Liver (tissue), 9 donors: ENCODE measurements around the gene VSNL1. TPM values are rescaled to one million over a fixed set of nuclear protein-coding genes. Genes with fewer than 3 reads are reported as not detected.

Experiments used
- DNase-seq: peaks from one replicate; pipeline ENCODE4 v3.0.0-alpha.2; 2017; ENCODE audit warnings: low spot score
- H3K27ac ChIP-seq, 2 donors: one replicate each; pipeline ENCODE4 v1.7.0; 2013; ENCODE audit warnings: inconsistent platforms in 2 of 2, low read length in 2 of 2, control low read depth in 1 of 2, low read depth in 1 of 2, mild to moderate bottlenecking in 1 of 2
- H3K27me3 ChIP-seq, 4 donors: one replicate each; pipeline versions ENCODE4 v1.6.1 to v1.7.0; 2013; ENCODE audit warnings: low read length in 3 of 4, inconsistent platforms in 1 of 4, mild to moderate bottlenecking in 1 of 4, moderate library complexity in 1 of 4; ENCODE audit not compliant: control insufficient read depth in 4 of 4, insufficient read depth in 4 of 4
- H3K36me3 ChIP-seq, 4 donors: one replicate each; pipeline versions ENCODE4 v1.6.1 to v1.7.0; 2013; ENCODE audit warnings: low read length in 3 of 4, mild to moderate bottlenecking in 3 of 4, low read depth in 1 of 4, moderate library complexity in 1 of 4; ENCODE audit not compliant: control insufficient read depth in 4 of 4, insufficient read depth in 3 of 4
- H3K4me1 ChIP-seq, 4 donors: one replicate each; pipeline versions ENCODE4 v1.6.1 to v1.7.0; 2013; ENCODE audit warnings: low read length in 3 of 4, mild to moderate bottlenecking in 3 of 4, moderate library complexity in 1 of 4; ENCODE audit not compliant: control insufficient read depth in 4 of 4, insufficient read depth in 4 of 4
- H3K4me3 ChIP-seq, 3 donors: one replicate each; pipeline versions ENCODE4 v1.6.1 to v1.7.0; 2013; ENCODE audit warnings: low read length in 3 of 3, control low read depth in 1 of 3, low read depth in 1 of 3, mild to moderate bottlenecking in 1 of 3
- H3K9ac ChIP-seq, 2 donors: one replicate each; pipeline ENCODE4 v1.7.0; 2013; ENCODE audit warnings: low read length in 2 of 2, mild to moderate bottlenecking in 2 of 2, moderate library complexity in 2 of 2, control low read depth in 1 of 2, low read depth in 1 of 2
- H3K9me3 ChIP-seq, 4 donors: one replicate each; pipeline versions ENCODE4 v1.6.1 to v1.7.0; 2013; ENCODE audit warnings: low read length in 3 of 4; ENCODE audit not compliant: control insufficient read depth in 4 of 4
- ATF3 ChIP-seq: IDR thresholded peaks from 2 replicates; pipeline ENCODE4 v1.6.1; 2016; ENCODE audit warnings: antibody characterized with exemption
- CTCF ChIP-seq: fragments of 150-350 bp; IDR thresholded peaks from 2 replicates; pipeline ENCODE4 v1.5.1; 2017; ENCODE audit warnings: improper control_type of control experiment, low read depth, low read length; ENCODE audit not compliant: missing input control
- EGR1 ChIP-seq, 2 donors: IDR thresholded peaks; 2 replicates each; pipeline ENCODE4 v1.6.1; 2016 to 2018; ENCODE audit warnings: antibody characterized with exemption in 2 of 2, low read depth in 2 of 2
- FOXA1 ChIP-seq: IDR thresholded peaks from 2 replicates; pipeline ENCODE4 v1.6.1; 2016; ENCODE audit warnings: antibody characterized with exemption
- FOXA2 ChIP-seq: IDR thresholded peaks from 2 replicates; pipeline ENCODE4 v1.6.1; 2016; ENCODE audit warnings: antibody characterized with exemption
- GABPA ChIP-seq, 2 donors: IDR thresholded peaks in 1 of 2; conservative IDR thresholded peaks in 1 of 2; 2 replicates each; pipeline ENCODE4 v1.6.1; 2016; ENCODE audit warnings: antibody characterized with exemption in 2 of 2, mild to moderate bottlenecking in 1 of 2, moderate library complexity in 1 of 2
- HNF4A ChIP-seq, 2 donors: conservative IDR thresholded peaks; 2 replicates each; pipeline ENCODE4 v1.6.1; 2016; ENCODE audit warnings: antibody characterized with exemption in 2 of 2, mild to moderate bottlenecking in 2 of 2
- HNF4G ChIP-seq: IDR thresholded peaks from 2 replicates; pipeline ENCODE4 v1.6.1; 2016; ENCODE audit warnings: antibody characterized with exemption
- JUND ChIP-seq, 2 donors: IDR thresholded peaks; 2 replicates each; pipeline ENCODE4 v1.6.1; 2016; ENCODE audit warnings: antibody characterized with exemption in 2 of 2
- MAX ChIP-seq: IDR thresholded peaks from 2 replicates; pipeline ENCODE4 v1.6.1; 2016; ENCODE audit warnings: antibody characterized with exemption
- RAD21 ChIP-seq, 2 donors: IDR thresholded peaks; 2 replicates each; pipeline ENCODE4 v1.6.1; 2016; ENCODE audit warnings: antibody characterized with exemption in 2 of 2, mild to moderate bottlenecking in 2 of 2
- REST ChIP-seq: IDR thresholded peaks from 2 replicates; pipeline ENCODE4 v1.6.1; 2016; ENCODE audit warnings: antibody characterized with exemption, mild to moderate bottlenecking
- SP1 ChIP-seq: IDR thresholded peaks from 2 replicates; pipeline ENCODE4 v1.6.1; 2018; ENCODE audit warnings: antibody characterized with exemption, mild to moderate bottlenecking
- TAF1 ChIP-seq: conservative IDR thresholded peaks from 2 replicates; pipeline ENCODE4 v1.6.1; 2016; ENCODE audit warnings: antibody characterized with exemption, mild to moderate bottlenecking
- ZBTB33 ChIP-seq: IDR thresholded peaks from 2 replicates; pipeline ENCODE4 v1.6.1; 2016; ENCODE audit warnings: antibody characterized with exemption
- WGBS: extraction: QIAGEN DNeasy Blood & Tissue Kit; methylation state at CpG from one replicate; pipeline ENCODE4 v1.1.7; 2013; 5-methylcytosine and 5-hydroxymethylcytosine counted together
- polyA plus RNA-seq, 2 donors: library from polyadenylated mRNA; stranded (reverse) in 1 of 2; unstranded in 1 of 2; fragments of 200-250 nt in 1 of 2; fragments of >200 nt in 1 of 2; fragmentation: Nextera tagmentation in 1 of 2; extraction: Ambion mirVana in 1 of 2; gene quantifications; one replicate each; pipeline versions ENCODE4 v1.2.1 to v1.2.3, GENCODE V29; 2013 to 2015
- total RNA-seq, 2 donors: library from RNA; depleted of rRNA; stranded (reverse); fragments of >200 nt; gene quantifications; one replicate each; pipeline ENCODE4 v1.2.3, GENCODE V29; 2014
- donor health status: healthy.
- donor health status: healthy.
- donor health status: healthy.
- donor health status: healthy.
- donor health status: healthy.

VSNL1 gene
- total and polyA plus RNA-seq, 4 donors = 2.2 to 32.9 (median 6.3) TPM

- no peak overlapping the region for H3K4me3 ChIP-seq
- H3K36me3 ChIP-seq = peaks cover 0 to 7% (median 2%) of the 10 kb centered on the region in 4 donors
- H3K27ac ChIP-seq = no peak overlapping the region
- H3K9me3 ChIP-seq = peaks cover 3 to 11% (median 4%) of the 10 kb centered on the region in 4 donors
- 83% methylated on average over 2 of the region's 2 CpGs for WGBS
- H3K4me1 ChIP-seq = no peaks in the 10 kb centered on the region
- no peak for DNase-seq
- no peaks in the 10 kb centered on the region for H3K27me3 ChIP-seq
- H3K9ac ChIP-seq = no peak overlapping the region
- TF ChIP-seq TAF1 = no peak
- TF ChIP-seq EGR1 (IDR thresholded peaks at IDR 0.05; ENCODE audit: low read depth in 2 of 2) = no peak
- no peak for TF ChIP-seq HNF4G
- TF ChIP-seq ATF3 = no peak
- TF ChIP-seq FOXA1 = no peak
- no peak for TF ChIP-seq REST
- no peak for TF ChIP-seq FOXA2
- no peak for TF ChIP-seq RAD21 (IDR thresholded peaks at IDR 0.05)
Measured at GRCh38 chr2:17628349-17629261, 88.1 kb downstream of the VSNL1 start.

GRCh38 chr2:17630089-17630488 is 89.6 kb downstream of the VSNL1 start:
- DNase-seq = no peak
- Histone ChIP-seq H3K27me3 (no peaks in the 10 kb centered on the region), H3K4me3 (no peak overlapping the region), H3K9ac (no peak overlapping the region), H3K9me3 (peaks cover 3 to 11% (median 4%) of the 10 kb centered on the region in 4 donors), H3K27ac (no peak overlapping the region), H3K4me1 (no peaks in the 10 kb centered on the region), H3K36me3 (peaks cover 0 to 7% (median 2%) of the 10 kb centered on the region in 4 donors)
- 95% methylated on average over 4 of the region's 4 CpGs for WGBS
- TF ChIP-seq JUND (IDR thresholded peaks at IDR 0.05) = no peak
- no peak for TF ChIP-seq SP1

GRCh38 chr2:17634997-17635396 is 94.5 kb downstream of the VSNL1 start:
- Histone ChIP-seq H3K9me3 (no peaks in the 10 kb centered on the region), H3K9ac (no peak overlapping the region), H3K4me3 (no peak overlapping the region), H3K4me1 (no peaks in the 10 kb centered on the region), H3K36me3 (no peaks in the 10 kb centered on the region), H3K27me3 (no peaks in the 10 kb centered on the region), H3K27ac (no peak overlapping the region)
- 87% methylated on average over 4 of the region's 4 CpGs for WGBS
- DNase-seq = no peak
- no peak for TF ChIP-seq ATF3
- TF ChIP-seq GABPA (IDR thresholded peaks at IDR 0.05 in 1 of 2, conservative IDR thresholded peaks at IDR 0.05 in 1 of 2) = no peak
- TF ChIP-seq JUND (IDR thresholded peaks at IDR 0.05) = no peak
- no peak for TF ChIP-seq EGR1 (IDR thresholded peaks at IDR 0.05; ENCODE audit: low read depth in 2 of 2)
- TF ChIP-seq MAX = no peak
- no peak for TF ChIP-seq HNF4G
- no peak for TF ChIP-seq ZBTB33
- no peak for TF ChIP-seq HNF4A (conservative IDR thresholded peaks at IDR 0.05)
- TF ChIP-seq RAD21 (IDR thresholded peaks at IDR 0.05) = no peak
- TF ChIP-seq CTCF = no peak
